GM12878 (cell line): ENCODE data around the gene DET1. TPM values are rescaled to one million over a fixed set of nuclear protein-coding genes. Genes with fewer than 3 reads are reported as not detected.

Experiments used
- ATAC-seq: fragments of 200-7000 bp; cut with Tn5 transposase; 3 replicates; pipeline ENCODE4 v1.9.1; 2020; ENCODE audit warnings: mild to moderate bottlenecking, moderate library complexity
- BruUV-seq: library from RNA; stranded (reverse); fragments of 400-500 nt; replicated peaks from 2 replicates; lab custom pipeline; 2021; lab: Mats Ljungman, UMichigan
- CTCF ChIA-PET: fragments of 300-600 bp; sonication (Branson Sonifier 250); formaldehyde crosslinking; extraction: SDS; loops from one replicate; lab custom pipeline; 2021; ENCODE audit warnings: inconsistent platforms; lab: Yijun Ruan, JAX
- POLR2A ChIA-PET: fragments of 350-600 bp; formaldehyde crosslinking; extraction: SDS; loops from one replicate; lab custom pipeline; 2021; ENCODE audit warnings: inconsistent platforms; lab: Charles Lee
- RAD21 ChIA-PET: fragments of 300-600 bp; sonication (Branson Sonifier 250); formaldehyde crosslinking; loops from one replicate; lab custom pipeline; 2023; ENCODE audit warnings: antibody characterized with exemption; ENCODE audit not compliant: unreplicated experiment; lab: Charles Lee
- SMC1A ChIA-PET: fragments of 300-600 bp; sonication (Branson Sonifier 250); formaldehyde crosslinking; loops from one replicate; lab custom pipeline; 2023; ENCODE audit not compliant: unreplicated experiment, uncharacterized antibody; lab: Charles Lee
- DNase-seq: peaks from one replicate; pipeline ENCODE4 v3.0.0-alpha.2; 2011; ENCODE audit warnings: low read depth, low spot score
- FAIRE-seq: peaks from 3 replicates; lab custom pipeline; 2011; peaks lifted over from hg19 to GRCh38; lab: Jason Lieb, UNC
- H2AFZ ChIP-seq: 2 replicates; pipeline ENCODE4 v1.6.0; 2011; ENCODE audit warnings: low read depth, low read length, control low read depth; ENCODE audit not compliant: control insufficient read depth
- H3K27ac ChIP-seq: 2 replicates; pipeline ENCODE4 v1.5.1; 2011; ENCODE audit warnings: control low read depth; ENCODE audit not compliant: control insufficient read depth, insufficient read depth
- H3K27me3 ChIP-seq, 2 experiments: replicated peaks in 1 of 2; 2 replicates each; pipeline versions ENCODE4 v1.6.0 to v1.6.1; 2011; ENCODE audit warnings: low read length in 1 of 2; ENCODE audit not compliant: control insufficient read depth in 2 of 2, insufficient read depth in 2 of 2
- H3K36me3 ChIP-seq, 2 experiments: 2 replicates each; pipeline ENCODE4 v1.5.1; 2011; ENCODE audit warnings: low read length in 1 of 2; ENCODE audit not compliant: control insufficient read depth in 2 of 2, insufficient read depth in 2 of 2
- H3K4me1 ChIP-seq: 2 replicates; pipeline ENCODE4 v1.6.1; 2011; ENCODE audit warnings: mild to moderate bottlenecking, low read length, moderate library complexity, mixed read lengths; ENCODE audit not compliant: control insufficient read depth, insufficient read depth
- H3K4me2 ChIP-seq: 2 replicates; pipeline ENCODE4 v1.6.0; 2011; ENCODE audit warnings: control low read depth; ENCODE audit not compliant: control insufficient read depth, insufficient read depth
- H3K4me3 ChIP-seq: fragments of 200-600 bp; sonication (generic); 2 replicates; pipeline ENCODE4 v1.5.1; 2016
- H3K79me2 ChIP-seq: 2 replicates; pipeline ENCODE4 v1.6.0; 2011; ENCODE audit warnings: low read length; ENCODE audit not compliant: control insufficient read depth, insufficient read depth
- H3K9ac ChIP-seq: 2 replicates; pipeline ENCODE4 v1.8.0; 2011; ENCODE audit warnings: low read length, control low read depth, mixed read lengths; ENCODE audit not compliant: control insufficient read depth, insufficient read depth
- H3K9me3 ChIP-seq: replicated peaks from 3 replicates; pipeline ENCODE4 v1.5.1; 2011; ENCODE audit warnings: mild to moderate bottlenecking, low read length; ENCODE audit not compliant: control insufficient read depth, insufficient read depth
- H4K20me1 ChIP-seq: 2 replicates; pipeline ENCODE4 v1.6.0; 2011; ENCODE audit not compliant: control insufficient read depth, insufficient read depth
- BRCA1 ChIP-seq: IDR thresholded peaks from 2 replicates; pipeline ENCODE4 v1.6.1; 2011; ENCODE audit warnings: low read depth, low read length, improper control_type of control experiment
- CBX3 ChIP-seq: fragments of 200-600 bp; sonication (generic); IDR thresholded peaks from 2 replicates; pipeline ENCODE4 v1.6.1; 2016; ENCODE audit warnings: low read depth, borderline replicate concordance
- EED ChIP-seq: sonication (generic); IDR thresholded peaks from 2 replicates; pipeline ENCODE4 v1.6.1; 2016; ENCODE audit warnings: antibody characterized with exemption, low read depth
- EGR1 ChIP-seq, 2 experiments: IDR thresholded peaks; 1 replicate in 1 of 2; 2 replicates in 1 of 2; pipeline ENCODE4 v1.6.1; 2011 to 2012; ENCODE audit warnings: low read depth in 2 of 2, low read length in 2 of 2, borderline replicate concordance in 1 of 2, mild to moderate bottlenecking in 1 of 2, moderate library complexity in 1 of 2
- IRF4 ChIP-seq: IDR thresholded peaks from 2 replicates; pipeline ENCODE4 v1.6.1; 2011; ENCODE audit warnings: low read depth, low read length
- MTA3 ChIP-seq: IDR thresholded peaks from 2 replicates; pipeline ENCODE4 v1.6.1; 2012; ENCODE audit warnings: low read length, inconsistent platforms, borderline replicate concordance
- MYC ChIP-seq: IDR thresholded peaks from 2 replicates; pipeline ENCODE4 v1.6.1; 2011; ENCODE audit warnings: mild to moderate bottlenecking, low read length, moderate library complexity, inconsistent platforms; ENCODE audit not compliant: insufficient read depth, insufficient replicate concordance, insufficient read length, severe bottlenecking
- RBBP5 ChIP-seq: fragments of 200-600 bp; sonication (generic); conservative IDR thresholded peaks from 2 replicates; pipeline ENCODE4 v1.6.1; 2016
- WGBS: methylation state at CpG from one replicate; pipeline ENCODE4 v1.1.6; 2016; ENCODE audit warnings: low lambda C conversion rate; ENCODE audit not compliant: insufficient replicate concordance, insufficient coverage; ENCODE audit errors: missing lambda C conversion rate; 5-methylcytosine and 5-hydroxymethylcytosine counted together
- in situ Hi-C: fragments of 300-500 bp; cut with MboI; formaldehyde crosslinking; loops from 9 replicates; pipeline ENCODE4 v1.14.3; 2018; ENCODE audit warnings: mixed read lengths
- intact Hi-C: fragments of 100-400 bp; cut with micrococcal nuclease; formaldehyde crosslinking; loops from one replicate; pipeline ENCODE4 v1.14.2; 2022; ENCODE audit not compliant: unreplicated experiment
- polyA plus RNA-seq, 11 experiments: library from polyadenylated mRNA; depleted of rRNA in 4 of 11; unstranded in 6 of 11; stranded (reverse) in 5 of 11; fragments of >200 nt; fragmentation: Nextera tagmentation in 4 of 11; fragmentation: Illumina TruSeq in 1 of 11; extraction: Ambion mirVana in 4 of 11; extraction: Trizol in 1 of 11; gene quantifications; 1 replicate in 1 of 11; 2 replicates in 10 of 11; pipeline versions ENCODE4 v1.2.1 to v1.2.3, GENCODE V29; 2011 to 2016; ENCODE audit warnings: inconsistent platforms in 2 of 11, missing spikeins in 2 of 11, low read depth in 1 of 11
- total RNA-seq, 4 experiments: library from RNA; depleted of rRNA in 3 of 4; stranded (reverse); fragments of >200 nt in 3 of 4; fragmentation: Illumina TruSeq in 1 of 4; extraction: Trizol in 1 of 4; gene quantifications; 2 replicates each; pipeline versions ENCODE4 v1.2.1 to v1.2.3, GENCODE V29; 2013 to 2021
- TF ChIP-seq, protein P1 (sequence below): fragments of 450-650 bp; IDR thresholded peaks from 2 replicates; pipeline ENCODE4 v1.6.1; 2018; ENCODE audit warnings: borderline replicate concordance, mild to moderate bottlenecking; ENCODE audit not compliant: partially characterized antibody
- TF ChIP-seq, protein P2 (sequence below): fragments of 450-650 bp; formaldehyde crosslinking; IDR thresholded peaks from 2 replicates; pipeline ENCODE4 v1.4.0; 2022; ENCODE audit warnings: mild to moderate bottlenecking, moderate library complexity
- TF ChIP-seq, protein P3 (sequence below): IDR thresholded peaks from 2 replicates; pipeline ENCODE4 v1.6.1; 2012; ENCODE audit warnings: improper control_type of control experiment, low read depth, low read length; ENCODE audit not compliant: insufficient replicate concordance
- TF ChIP-seq, protein P4 (sequence below): IDR thresholded peaks from 2 replicates; pipeline ENCODE4 v1.6.1; 2012; ENCODE audit warnings: low read depth, low read length, improper control_type of control experiment

Gene DET1
- total and polyA plus RNA-seq, 10 of the 15 experiments (the other 5 are each of a cell fraction or from before 2014, with no cell fraction given): 0.16 to 2.7 (median 1.4) TPM

DNA sequence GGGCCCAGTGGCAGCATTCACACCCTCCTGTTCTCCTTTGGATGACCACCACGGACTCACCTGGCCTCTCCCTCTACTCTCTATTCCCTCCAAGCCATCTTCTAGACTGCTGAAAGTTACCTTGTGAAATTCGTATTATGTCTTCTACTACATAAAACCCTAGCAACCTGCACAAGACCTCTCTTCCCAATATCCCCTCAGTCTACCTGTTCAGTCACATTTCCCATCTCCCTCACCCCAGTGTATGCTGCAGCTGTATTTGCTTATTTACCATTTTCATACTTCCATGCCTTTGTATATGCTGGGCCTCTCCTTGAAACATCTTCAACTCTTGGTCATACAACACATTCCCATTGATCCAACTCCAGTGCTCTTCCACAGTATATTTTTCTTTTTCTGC, 35.3 kb downstream of the DET1 start:
- no peak overlapping the region for H3K27ac ChIP-seq
- 92% methylated on average over 2 of the region's 2 CpGs for WGBS
- DNase-seq (no peak), FAIRE-seq (no peak), ATAC-seq (no peak)
- H3K4me1 ChIP-seq: peaks cover 12% of the 10 kb centered on the region
- no peaks in the 10 kb centered on the region for H4K20me1 ChIP-seq
- H3K4me2 ChIP-seq: no peak overlapping the region
- no peak overlapping the region for H3K4me3 ChIP-seq
- ChIA-PET SMC1A (no interaction called here), RAD21 (no interaction called here), CTCF (no interaction called here), POLR2A (no interaction called here)
- H3K27me3 ChIP-seq: no peaks in the 10 kb centered on the region
- in situ Hi-C loops: no loop called here
- no TSS peak for BruUV-seq
- H2AFZ ChIP-seq: no peak overlapping the region
- no peaks in the 10 kb centered on the region for H3K79me2 ChIP-seq
- no peaks in the 10 kb centered on the region for H3K36me3 ChIP-seq
- H3K9me3 ChIP-seq: no peaks in the 10 kb centered on the region
- intact Hi-C loops: no loop called here
- no peak overlapping the region for H3K9ac ChIP-seq
- TF ChIP-seq, protein P1, sequence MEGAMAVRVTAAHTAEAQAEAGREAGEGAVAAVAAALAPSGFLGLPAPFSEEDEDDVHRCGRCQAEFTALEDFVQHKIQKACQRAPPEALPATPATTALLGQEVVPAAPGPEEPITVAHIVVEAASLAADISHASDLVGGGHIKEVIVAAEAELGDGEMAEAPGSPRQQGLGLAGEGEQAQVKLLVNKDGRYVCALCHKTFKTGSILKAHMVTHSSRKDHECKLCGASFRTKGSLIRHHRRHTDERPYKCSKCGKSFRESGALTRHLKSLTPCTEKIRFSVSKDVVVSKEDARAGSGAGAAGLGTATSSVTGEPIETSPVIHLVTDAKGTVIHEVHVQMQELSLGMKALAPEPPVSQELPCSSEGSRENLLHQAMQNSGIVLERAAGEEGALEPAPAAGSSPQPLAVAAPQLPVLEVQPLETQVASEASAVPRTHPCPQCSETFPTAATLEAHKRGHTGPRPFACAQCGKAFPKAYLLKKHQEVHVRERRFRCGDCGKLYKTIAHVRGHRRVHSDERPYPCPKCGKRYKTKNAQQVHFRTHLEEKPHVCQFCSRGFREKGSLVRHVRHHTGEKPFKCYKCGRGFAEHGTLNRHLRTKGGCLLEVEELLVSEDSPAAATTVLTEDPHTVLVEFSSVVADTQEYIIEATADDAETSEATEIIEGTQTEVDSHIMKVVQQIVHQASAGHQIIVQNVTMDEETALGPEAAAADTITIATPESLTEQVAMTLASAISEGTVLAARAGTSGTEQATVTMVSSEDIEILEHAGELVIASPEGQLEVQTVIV: no peak
- no peak for TF ChIP-seq EGR1 (IDR thresholded peaks at IDR 0.05; ENCODE audit: borderline replicate concordance in 1 of 2, low read depth in 2 of 2, low read length in 2 of 2)
- no peak for TF ChIP-seq IRF4
- TF ChIP-seq BRCA1: no peak
- TF ChIP-seq CBX3: no peak
- TF ChIP-seq, protein P2, sequence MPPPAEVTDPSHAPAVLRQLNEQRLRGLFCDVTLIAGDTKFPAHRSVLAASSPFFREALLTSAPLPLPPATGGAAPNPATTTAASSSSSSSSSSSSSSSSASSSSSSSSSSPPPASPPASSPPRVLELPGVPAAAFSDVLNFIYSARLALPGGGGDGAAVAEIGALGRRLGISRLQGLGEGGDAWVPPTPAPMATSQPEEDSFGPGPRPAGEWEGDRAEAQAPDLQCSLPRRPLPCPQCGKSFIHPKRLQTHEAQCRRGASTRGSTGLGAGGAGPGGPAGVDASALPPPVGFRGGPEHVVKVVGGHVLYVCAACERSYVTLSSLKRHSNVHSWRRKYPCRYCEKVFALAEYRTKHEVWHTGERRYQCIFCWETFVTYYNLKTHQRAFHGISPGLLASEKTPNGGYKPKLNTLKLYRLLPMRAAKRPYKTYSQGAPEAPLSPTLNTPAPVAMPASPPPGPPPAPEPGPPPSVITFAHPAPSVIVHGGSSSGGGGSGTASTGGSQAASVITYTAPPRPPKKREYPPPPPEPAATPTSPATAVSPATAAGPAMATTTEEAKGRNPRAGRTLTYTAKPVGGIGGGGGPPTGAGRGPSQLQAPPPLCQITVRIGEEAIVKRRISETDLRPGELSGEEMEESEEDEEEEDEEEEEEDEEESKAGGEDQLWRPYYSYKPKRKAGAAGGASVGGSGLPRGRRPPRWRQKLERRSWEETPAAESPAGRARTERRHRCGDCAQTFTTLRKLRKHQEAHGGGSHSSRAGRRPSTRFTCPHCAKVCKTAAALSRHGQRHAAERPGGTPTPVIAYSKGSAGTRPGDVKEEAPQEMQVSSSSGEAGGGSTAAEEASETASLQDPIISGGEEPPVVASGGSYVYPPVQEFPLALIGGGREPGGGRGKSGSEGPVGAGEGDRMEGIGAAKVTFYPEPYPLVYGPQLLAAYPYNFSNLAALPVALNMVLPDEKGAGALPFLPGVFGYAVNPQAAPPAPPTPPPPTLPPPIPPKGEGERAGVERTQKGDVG (CRISPR knock-in tag): no peak
- no peak for TF ChIP-seq MTA3
- no peak for TF ChIP-seq EED
- no peak for TF ChIP-seq RBBP5
- no peak for TF ChIP-seq MYC
- TF ChIP-seq, protein P3, sequence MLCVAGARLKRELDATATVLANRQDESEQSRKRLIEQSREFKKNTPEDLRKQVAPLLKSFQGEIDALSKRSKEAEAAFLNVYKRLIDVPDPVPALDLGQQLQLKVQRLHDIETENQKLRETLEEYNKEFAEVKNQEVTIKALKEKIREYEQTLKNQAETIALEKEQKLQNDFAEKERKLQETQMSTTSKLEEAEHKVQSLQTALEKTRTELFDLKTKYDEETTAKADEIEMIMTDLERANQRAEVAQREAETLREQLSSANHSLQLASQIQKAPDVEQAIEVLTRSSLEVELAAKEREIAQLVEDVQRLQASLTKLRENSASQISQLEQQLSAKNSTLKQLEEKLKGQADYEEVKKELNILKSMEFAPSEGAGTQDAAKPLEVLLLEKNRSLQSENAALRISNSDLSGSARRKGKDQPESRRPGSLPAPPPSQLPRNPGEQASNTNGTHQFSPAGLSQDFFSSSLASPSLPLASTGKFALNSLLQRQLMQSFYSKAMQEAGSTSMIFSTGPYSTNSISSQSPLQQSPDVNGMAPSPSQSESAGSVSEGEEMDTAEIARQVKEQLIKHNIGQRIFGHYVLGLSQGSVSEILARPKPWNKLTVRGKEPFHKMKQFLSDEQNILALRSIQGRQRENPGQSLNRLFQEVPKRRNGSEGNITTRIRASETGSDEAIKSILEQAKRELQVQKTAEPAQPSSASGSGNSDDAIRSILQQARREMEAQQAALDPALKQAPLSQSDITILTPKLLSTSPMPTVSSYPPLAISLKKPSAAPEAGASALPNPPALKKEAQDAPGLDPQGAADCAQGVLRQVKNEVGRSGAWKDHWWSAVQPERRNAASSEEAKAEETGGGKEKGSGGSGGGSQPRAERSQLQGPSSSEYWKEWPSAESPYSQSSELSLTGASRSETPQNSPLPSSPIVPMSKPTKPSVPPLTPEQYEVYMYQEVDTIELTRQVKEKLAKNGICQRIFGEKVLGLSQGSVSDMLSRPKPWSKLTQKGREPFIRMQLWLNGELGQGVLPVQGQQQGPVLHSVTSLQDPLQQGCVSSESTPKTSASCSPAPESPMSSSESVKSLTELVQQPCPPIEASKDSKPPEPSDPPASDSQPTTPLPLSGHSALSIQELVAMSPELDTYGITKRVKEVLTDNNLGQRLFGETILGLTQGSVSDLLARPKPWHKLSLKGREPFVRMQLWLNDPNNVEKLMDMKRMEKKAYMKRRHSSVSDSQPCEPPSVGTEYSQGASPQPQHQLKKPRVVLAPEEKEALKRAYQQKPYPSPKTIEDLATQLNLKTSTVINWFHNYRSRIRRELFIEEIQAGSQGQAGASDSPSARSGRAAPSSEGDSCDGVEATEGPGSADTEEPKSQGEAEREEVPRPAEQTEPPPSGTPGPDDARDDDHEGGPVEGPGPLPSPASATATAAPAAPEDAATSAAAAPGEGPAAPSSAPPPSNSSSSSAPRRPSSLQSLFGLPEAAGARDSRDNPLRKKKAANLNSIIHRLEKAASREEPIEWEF: no peak
- TF ChIP-seq, protein P4, sequence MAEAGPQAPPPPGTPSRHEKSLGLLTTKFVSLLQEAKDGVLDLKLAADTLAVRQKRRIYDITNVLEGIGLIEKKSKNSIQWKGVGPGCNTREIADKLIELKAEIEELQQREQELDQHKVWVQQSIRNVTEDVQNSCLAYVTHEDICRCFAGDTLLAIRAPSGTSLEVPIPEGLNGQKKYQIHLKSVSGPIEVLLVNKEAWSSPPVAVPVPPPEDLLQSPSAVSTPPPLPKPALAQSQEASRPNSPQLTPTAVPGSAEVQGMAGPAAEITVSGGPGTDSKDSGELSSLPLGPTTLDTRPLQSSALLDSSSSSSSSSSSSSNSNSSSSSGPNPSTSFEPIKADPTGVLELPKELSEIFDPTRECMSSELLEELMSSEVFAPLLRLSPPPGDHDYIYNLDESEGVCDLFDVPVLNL: no peak
